Body of pancreas (tissue), 4 donors: ENCODE results near the gene NISCH.

Source experiments
- CTCF ChIP-seq, 7 experiments: fragments of 450-650 bp in 4 of 7; fragments of 200-600 bp in 3 of 7; sonication (generic) in 3 of 7; IDR thresholded peaks; one replicate each; pipeline ENCODE4 v1.5.1; 2016 to 2019; ENCODE audit warnings: antibody characterized with exemption in 7 of 7
- POLR2A ChIP-seq, 3 donors: fragments of 450-650 bp; IDR thresholded peaks; one replicate each; pipeline ENCODE4 v1.6.1; 2016; ENCODE audit warnings: antibody characterized with exemption in 3 of 3, mild to moderate bottlenecking in 2 of 3

- TF ChIP-seq CTCF (IDR thresholded peaks at IDR 0.05): no peak
- no peak for TF ChIP-seq POLR2A (IDR thresholded peaks at IDR 0.05)
Measured at GRCh38 chr3:52452570-52453221, 2.7 kb upstream of the NISCH start.
